ENCODE results near the gene ADAR. TPM values are rescaled to one million over a fixed set of nuclear protein-coding genes. Genes with fewer than 3 reads are reported as not detected.

ADAR gene
- total and polyA plus RNA-seq, 4 donors, result 27.1 to 141 (median 107) TPM

DNA sequence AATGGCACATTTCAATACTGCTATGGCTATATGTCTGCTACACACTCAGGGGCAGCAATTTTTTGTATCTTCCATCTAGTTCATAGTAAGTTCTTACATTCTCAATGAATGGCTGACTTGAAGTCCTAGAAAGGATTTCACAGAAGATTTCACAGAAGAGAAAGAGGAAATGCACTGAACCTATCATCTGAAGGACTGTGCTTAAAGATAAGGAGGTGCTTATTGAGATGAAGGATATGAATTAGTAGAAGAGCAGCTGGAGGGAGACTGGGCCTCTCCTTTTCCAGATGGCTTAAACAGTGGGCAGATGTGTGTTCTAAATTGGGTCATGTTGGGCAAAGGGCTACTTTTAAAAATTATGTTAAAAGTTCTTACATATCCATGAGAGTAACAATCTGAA lies 14.6 kb downstream of the ADAR start:
- no peak overlapping the region for H3K4me3 ChIP-seq
- H3K9me3 ChIP-seq (ENCODE audit: control insufficient read depth in 4 of 4, insufficient read depth in 3 of 4, low read length in 3 of 4), result no peaks in the 10 kb centered on the region
- no peaks in the 10 kb centered on the region for H3K27me3 ChIP-seq (ENCODE audit: control insufficient read depth in 3 of 3, insufficient read depth in 3 of 3, low read length in 2 of 3)
- no peak overlapping the region for H3K9ac ChIP-seq (ENCODE audit: insufficient read depth in 1 of 2, low read length in 2 of 2)
- ATAC-seq (ENCODE audit: insufficient read depth, low FRiP score) (no peak), DNase-seq (no peak)
- no peaks in the 10 kb centered on the region for H3K4me1 ChIP-seq (ENCODE audit: control insufficient read depth in 5 of 5, insufficient read depth in 5 of 5, low read length in 5 of 5)
- H3K27ac ChIP-seq (ENCODE audit: low read depth in 1 of 2, low read length in 1 of 2), result no peak overlapping the region
- TF ChIP-seq, protein P1, sequence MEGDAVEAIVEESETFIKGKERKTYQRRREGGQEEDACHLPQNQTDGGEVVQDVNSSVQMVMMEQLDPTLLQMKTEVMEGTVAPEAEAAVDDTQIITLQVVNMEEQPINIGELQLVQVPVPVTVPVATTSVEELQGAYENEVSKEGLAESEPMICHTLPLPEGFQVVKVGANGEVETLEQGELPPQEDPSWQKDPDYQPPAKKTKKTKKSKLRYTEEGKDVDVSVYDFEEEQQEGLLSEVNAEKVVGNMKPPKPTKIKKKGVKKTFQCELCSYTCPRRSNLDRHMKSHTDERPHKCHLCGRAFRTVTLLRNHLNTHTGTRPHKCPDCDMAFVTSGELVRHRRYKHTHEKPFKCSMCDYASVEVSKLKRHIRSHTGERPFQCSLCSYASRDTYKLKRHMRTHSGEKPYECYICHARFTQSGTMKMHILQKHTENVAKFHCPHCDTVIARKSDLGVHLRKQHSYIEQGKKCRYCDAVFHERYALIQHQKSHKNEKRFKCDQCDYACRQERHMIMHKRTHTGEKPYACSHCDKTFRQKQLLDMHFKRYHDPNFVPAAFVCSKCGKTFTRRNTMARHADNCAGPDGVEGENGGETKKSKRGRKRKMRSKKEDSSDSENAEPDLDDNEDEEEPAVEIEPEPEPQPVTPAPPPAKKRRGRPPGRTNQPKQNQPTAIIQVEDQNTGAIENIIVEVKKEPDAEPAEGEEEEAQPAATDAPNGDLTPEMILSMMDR (IDR thresholded peaks at IDR 0.05; ENCODE audit: control extremely low read depth, extremely low read depth), result no peak
- peaks cover 60 to 82% (median 64%) of the 10 kb centered on the region in 4 donors for H3K36me3 ChIP-seq (ENCODE audit: control insufficient read depth in 4 of 4, insufficient read depth in 4 of 4, low read length in 4 of 4)

DNA sequence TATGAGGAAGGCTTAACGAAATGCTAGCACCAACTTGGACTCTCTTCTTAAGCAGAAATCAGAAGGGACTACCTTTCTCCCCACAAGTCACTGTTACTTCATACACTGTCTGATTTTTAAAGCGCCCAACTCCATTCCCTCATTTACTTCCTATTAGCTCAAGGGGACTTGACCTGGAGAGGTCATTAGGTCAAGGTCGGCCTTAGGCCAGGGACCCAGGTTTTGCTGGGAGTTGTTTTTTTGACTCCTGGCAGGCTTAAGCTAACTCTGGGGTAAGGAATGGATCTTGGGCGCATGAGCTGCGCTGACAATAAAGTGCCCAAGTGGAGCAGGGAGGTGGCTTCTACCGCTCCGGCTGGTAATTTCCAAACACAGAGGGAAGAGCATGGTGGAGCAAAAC lies 16.8 kb downstream of the ADAR start:
- 93 to 95% methylated on average over 7 of the region's 7 CpGs for WGBS, 2 donors

DNA sequence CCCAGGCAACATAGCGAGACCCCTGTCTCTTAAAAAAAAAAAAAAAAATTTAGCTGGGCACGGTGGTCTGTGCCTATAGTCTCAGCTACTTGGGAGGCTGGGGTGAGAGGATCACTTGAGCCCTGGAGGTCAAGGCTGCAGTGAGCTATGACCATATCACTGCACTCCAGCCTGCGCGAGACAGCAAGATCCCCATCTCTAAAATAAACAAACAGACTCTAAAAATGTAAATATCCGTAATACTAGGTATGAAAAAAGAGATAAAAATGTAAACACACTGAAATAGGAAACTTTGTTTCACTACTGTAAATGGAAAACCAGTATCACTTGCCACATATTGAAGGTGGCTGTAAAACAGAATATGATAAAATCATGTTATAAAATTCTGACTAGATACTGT lies 17.2 kb downstream of the ADAR start:
- no peak overlapping the region for H3K27ac ChIP-seq (ENCODE audit: low read depth in 1 of 2, low read length in 1 of 2)
- no peaks in the 10 kb centered on the region for H3K9me3 ChIP-seq (ENCODE audit: control insufficient read depth in 4 of 4, insufficient read depth in 3 of 4, low read length in 3 of 4)
- peaks cover 60 to 82% (median 68%) of the 10 kb centered on the region in 4 donors for H3K36me3 ChIP-seq (ENCODE audit: control insufficient read depth in 4 of 4, insufficient read depth in 4 of 4, low read length in 4 of 4)
- no peak overlapping the region for H3K9ac ChIP-seq (ENCODE audit: insufficient read depth in 1 of 2, low read length in 2 of 2)
- ATAC-seq (ENCODE audit: insufficient read depth, low FRiP score) (no peak), DNase-seq (no peak)
- TF ChIP-seq, protein P1 (IDR thresholded peaks at IDR 0.05; ENCODE audit: control extremely low read depth, extremely low read depth), result no peak
- 73 to 81% methylated on average over 5 of the region's 5 CpGs for WGBS, 2 donors
- no peaks in the 10 kb centered on the region for H3K27me3 ChIP-seq (ENCODE audit: control insufficient read depth in 3 of 3, insufficient read depth in 3 of 3, low read length in 2 of 3)
- H3K4me3 ChIP-seq, result no peak overlapping the region
- H3K4me1 ChIP-seq (ENCODE audit: control insufficient read depth in 5 of 5, insufficient read depth in 5 of 5, low read length in 5 of 5), result no peaks in the 10 kb centered on the region

More for the DNA sequence above, 16.8 kb downstream of the ADAR start:
- Histone ChIP-seq H3K36me3 (ENCODE audit: control insufficient read depth in 4 of 4, insufficient read depth in 4 of 4, low read length in 4 of 4) (peaks cover 58 to 82% (median 65%) of the 10 kb centered on the region in 4 donors), H3K27ac (ENCODE audit: low read depth in 1 of 2, low read length in 1 of 2) (no peak overlapping the region), H3K4me3 (no peak overlapping the region), H3K4me1 (ENCODE audit: control insufficient read depth in 5 of 5, insufficient read depth in 5 of 5, low read length in 5 of 5) (no peaks in the 10 kb centered on the region), H3K9me3 (ENCODE audit: control insufficient read depth in 4 of 4, insufficient read depth in 3 of 4, low read length in 3 of 4) (no peaks in the 10 kb centered on the region), H3K9ac (ENCODE audit: insufficient read depth in 1 of 2, low read length in 2 of 2) (no peak overlapping the region), H3K27me3 (ENCODE audit: control insufficient read depth in 3 of 3, insufficient read depth in 3 of 3, low read length in 2 of 3) (no peaks in the 10 kb centered on the region)
- ATAC-seq (ENCODE audit: insufficient read depth, low FRiP score) (no peak), DNase-seq (no peak)
- TF ChIP-seq, protein P1 (IDR thresholded peaks at IDR 0.05; ENCODE audit: control extremely low read depth, extremely low read depth), result no peak

DNA sequence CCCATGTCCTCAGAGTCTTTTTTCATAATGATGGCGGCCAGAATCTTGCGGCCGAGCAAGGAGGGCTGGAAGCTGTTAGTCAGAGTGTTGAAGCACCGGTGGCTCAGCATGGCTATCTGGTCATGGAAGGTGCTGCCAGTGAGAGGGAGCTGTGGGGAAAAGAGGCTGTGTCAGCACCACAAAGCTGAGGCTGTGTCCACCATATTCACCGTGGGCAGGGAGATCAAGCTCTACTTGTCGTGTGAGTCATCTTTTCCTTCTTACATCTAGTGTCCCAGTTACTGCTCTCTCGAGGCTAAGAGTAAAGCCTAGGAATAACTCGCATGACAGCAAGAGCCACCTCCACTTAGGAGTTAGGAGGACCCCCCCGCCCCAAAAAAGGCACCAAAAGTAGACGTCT lies 18.2 kb downstream of the ADAR start:
- DNase-seq, result no peak

More for the DNA sequence above, 18.2 kb downstream of the ADAR start:
- H3K9me3 ChIP-seq (ENCODE audit: control insufficient read depth in 4 of 4, insufficient read depth in 3 of 4, low read length in 3 of 4), result no peaks in the 10 kb centered on the region
- no peak overlapping the region for H3K27ac ChIP-seq (ENCODE audit: low read depth in 1 of 2, low read length in 1 of 2)
- no peak for ATAC-seq (ENCODE audit: insufficient read depth, low FRiP score)
- no peak overlapping the region for H3K4me3 ChIP-seq
- WGBS, 2 donors, result 77 to 85% methylated on average over 10 of the region's 10 CpGs
- no peak overlapping the region for H3K9ac ChIP-seq (ENCODE audit: insufficient read depth in 1 of 2, low read length in 2 of 2)
- no peaks in the 10 kb centered on the region for H3K27me3 ChIP-seq (ENCODE audit: control insufficient read depth in 3 of 3, insufficient read depth in 3 of 3, low read length in 2 of 3)
- peaks cover 64 to 80% (median 74%) of the 10 kb centered on the region in 4 donors for H3K36me3 ChIP-seq (ENCODE audit: control insufficient read depth in 4 of 4, insufficient read depth in 4 of 4, low read length in 4 of 4)
- no peaks in the 10 kb centered on the region for H3K4me1 ChIP-seq (ENCODE audit: control insufficient read depth in 5 of 5, insufficient read depth in 5 of 5, low read length in 5 of 5)
- TF ChIP-seq, protein P1 (IDR thresholded peaks at IDR 0.05; ENCODE audit: control extremely low read depth, extremely low read depth), result no peak

Measured in lung (tissue), 12 donors.